Measurements from ENCODE around the gene SCGB1C1. TPM values are rescaled to one million over a fixed set of nuclear protein-coding genes. Genes with fewer than 3 reads are reported as not detected.
"Not testable (repeated sequence)": the region's sequence is repeated elsewhere in the genome, so short reads cannot be mapped to it uniquely, and the experiment has no call there.

SCGB1C1 gene
- total and polyA plus RNA-seq, 9 of the 15 experiments (the other 6 are each of a cell fraction or from before 2014, with no cell fraction given) = not detected

DNA sequence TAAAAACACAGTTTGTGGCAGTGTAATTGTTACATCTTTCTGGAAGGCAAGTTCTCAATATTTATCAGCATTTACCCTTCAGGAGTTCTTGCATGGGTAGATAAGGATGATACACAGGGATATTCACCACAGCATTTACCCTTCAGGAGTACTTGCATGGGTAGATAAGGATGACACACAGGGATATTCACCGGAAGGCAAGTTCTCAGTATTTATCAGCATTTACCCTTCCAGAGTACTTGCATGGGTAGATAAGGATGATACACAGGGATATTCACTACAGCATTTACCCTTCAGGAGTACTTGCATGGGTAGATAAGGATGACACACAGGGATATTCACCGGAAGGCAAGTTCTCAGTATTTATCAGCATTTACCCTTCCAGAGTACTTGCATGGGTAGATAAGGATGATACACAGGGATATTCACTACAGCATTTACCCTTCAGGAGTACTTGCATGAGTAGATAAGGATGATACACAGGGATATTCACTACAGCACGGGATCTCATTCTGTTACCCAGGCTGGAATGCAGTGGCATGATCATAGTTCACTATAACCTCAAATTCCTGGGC is 27.9 kb downstream of the SCGB1C1 start (continued):
- TF ChIP-seq, protein P1, sequence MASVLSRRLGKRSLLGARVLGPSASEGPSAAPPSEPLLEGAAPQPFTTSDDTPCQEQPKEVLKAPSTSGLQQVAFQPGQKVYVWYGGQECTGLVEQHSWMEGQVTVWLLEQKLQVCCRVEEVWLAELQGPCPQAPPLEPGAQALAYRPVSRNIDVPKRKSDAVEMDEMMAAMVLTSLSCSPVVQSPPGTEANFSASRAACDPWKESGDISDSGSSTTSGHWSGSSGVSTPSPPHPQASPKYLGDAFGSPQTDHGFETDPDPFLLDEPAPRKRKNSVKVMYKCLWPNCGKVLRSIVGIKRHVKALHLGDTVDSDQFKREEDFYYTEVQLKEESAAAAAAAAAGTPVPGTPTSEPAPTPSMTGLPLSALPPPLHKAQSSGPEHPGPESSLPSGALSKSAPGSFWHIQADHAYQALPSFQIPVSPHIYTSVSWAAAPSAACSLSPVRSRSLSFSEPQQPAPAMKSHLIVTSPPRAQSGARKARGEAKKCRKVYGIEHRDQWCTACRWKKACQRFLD (CRISPR knock-in tag; IDR thresholded peaks at IDR 0.05) = peak; percentile 100
- TF ChIP-seq FOXA3 (CRISPR knock-in tag; conservative IDR thresholded peaks at IDR 0.05 in 1 of 2, IDR thresholded peaks at IDR 0.05 in 1 of 2) (0 out of 4 replicates have a peak, but pooled peaks of 1 of the 2 experiments have one; percentile 48), ETV5 (CRISPR knock-in tag; IDR thresholded peaks at IDR 0.05; ENCODE audit: low read depth) (peak; percentile 82), TCF3 (CRISPR knock-in tag; IDR thresholded peaks at IDR 0.05) (peak; percentile 86), MBD2 (IDR thresholded peaks at IDR 0.05; ENCODE audit: borderline replicate concordance, low read depth) (peak; percentile 63), POLR2AphosphoS5 (IDR thresholded peaks at IDR 0.05; ENCODE audit: control insufficient read depth, insufficient read depth, low read depth, low read length) (peak; percentile 84), ELF1 (tag; IDR thresholded peaks at IDR 0.05) (peak; percentile 58; the same call in 1 of the 2 replicates), DPF2 (IDR thresholded peaks at IDR 0.05) (peak; percentile 56), DMBX1 (CRISPR knock-in tag; IDR thresholded peaks at IDR 0.05; ENCODE audit: borderline replicate concordance) (peak; percentile 97), CREM (IDR thresholded peaks at IDR 0.05; ENCODE audit: low read depth) (peak; percentile 46; the same call in 1 of the 2 replicates), ZNF274 (IDR thresholded peaks at IDR 0.05; ENCODE audit: borderline replicate concordance, low read depth, low read length) (peak; percentile 52; the same call in 1 of the 2 replicates), TRIM24 (IDR thresholded peaks at IDR 0.05) (peak; percentile 94 to 97), CC2D1A (IDR thresholded peaks at IDR 0.05) (peak; percentile 64; the same call in 1 of the 2 replicates), GATA2 (CRISPR knock-in tag; IDR thresholded peaks at IDR 0.05) (peak; percentile 85), FOSL1 (tag; conservative IDR thresholded peaks at IDR 0.05) (peak; percentile 98), NFE2 (IDR thresholded peaks at IDR 0.05; ENCODE audit: low read depth) (0 out of 2 replicates have a peak, but pooled peaks have one; percentile 28), ARID1B (IDR thresholded peaks at IDR 0.05) (peak; percentile 82), FOXM1 (IDR thresholded peaks at IDR 0.05; ENCODE audit: low read depth) (peak; percentile 65; the same call in 1 of the 2 replicates)
- TF ChIP-seq, protein P2, sequence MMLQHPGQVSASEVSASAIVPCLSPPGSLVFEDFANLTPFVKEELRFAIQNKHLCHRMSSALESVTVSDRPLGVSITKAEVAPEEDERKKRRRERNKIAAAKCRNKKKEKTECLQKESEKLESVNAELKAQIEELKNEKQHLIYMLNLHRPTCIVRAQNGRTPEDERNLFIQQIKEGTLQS (IDR thresholded peaks at IDR 0.05) = peak; percentile 31
- TF ChIP-seq, protein P2 (CRISPR knock-in tag; conservative IDR thresholded peaks at IDR 0.05) = not testable (repeated sequence)
- TF ChIP-seq, protein P3, sequence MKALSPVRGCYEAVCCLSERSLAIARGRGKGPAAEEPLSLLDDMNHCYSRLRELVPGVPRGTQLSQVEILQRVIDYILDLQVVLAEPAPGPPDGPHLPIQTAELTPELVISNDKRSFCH (CRISPR knock-in tag; IDR thresholded peaks at IDR 0.05) = not testable (repeated sequence)
- TF ChIP-seq, protein P3 (tag; IDR thresholded peaks at IDR 0.05) = peak; percentile 84
- TF ChIP-seq, protein P4, sequence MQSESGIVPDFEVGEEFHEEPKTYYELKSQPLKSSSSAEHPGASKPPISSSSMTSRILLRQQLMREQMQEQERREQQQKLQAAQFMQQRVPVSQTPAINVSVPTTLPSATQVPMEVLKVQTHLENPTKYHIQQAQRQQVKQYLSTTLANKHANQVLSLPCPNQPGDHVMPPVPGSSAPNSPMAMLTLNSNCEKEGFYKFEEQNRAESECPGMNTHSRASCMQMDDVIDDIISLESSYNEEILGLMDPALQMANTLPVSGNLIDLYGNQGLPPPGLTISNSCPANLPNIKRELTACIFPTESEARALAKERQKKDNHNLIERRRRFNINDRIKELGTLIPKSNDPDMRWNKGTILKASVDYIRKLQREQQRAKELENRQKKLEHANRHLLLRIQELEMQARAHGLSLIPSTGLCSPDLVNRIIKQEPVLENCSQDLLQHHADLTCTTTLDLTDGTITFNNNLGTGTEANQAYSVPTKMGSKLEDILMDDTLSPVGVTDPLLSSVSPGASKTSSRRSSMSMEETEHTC (IDR thresholded peaks at IDR 0.05) = peak; percentile 27; the same call in 1 of the 2 replicates
- TF ChIP-seq, protein P5, sequence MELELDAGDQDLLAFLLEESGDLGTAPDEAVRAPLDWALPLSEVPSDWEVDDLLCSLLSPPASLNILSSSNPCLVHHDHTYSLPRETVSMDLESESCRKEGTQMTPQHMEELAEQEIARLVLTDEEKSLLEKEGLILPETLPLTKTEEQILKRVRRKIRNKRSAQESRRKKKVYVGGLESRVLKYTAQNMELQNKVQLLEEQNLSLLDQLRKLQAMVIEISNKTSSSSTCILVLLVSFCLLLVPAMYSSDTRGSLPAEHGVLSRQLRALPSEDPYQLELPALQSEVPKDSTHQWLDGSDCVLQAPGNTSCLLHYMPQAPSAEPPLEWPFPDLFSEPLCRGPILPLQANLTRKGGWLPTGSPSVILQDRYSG (tag; conservative IDR thresholded peaks at IDR 0.05; ENCODE audit: low read depth) = peak; percentile 86
- not testable (repeated sequence) for TF ChIP-seq FOXM1 (CRISPR knock-in tag; IDR thresholded peaks at IDR 0.05; ENCODE audit: low read depth)

Measured in K562 (cell line).